Panc1 (cell line): ENCODE data around the gene ARPC5L.

ENCODE experiments used
- POLR2AphosphoS5 ChIP-seq: IDR thresholded peaks from 2 replicates; pipeline ENCODE4 v1.6.1; 2012; ENCODE audit warnings: mild to moderate bottlenecking, low read depth, low read length, moderate library complexity
- SIN3A ChIP-seq: IDR thresholded peaks from 2 replicates; pipeline ENCODE4 v1.6.1; 2012; ENCODE audit warnings: low read depth, mild to moderate bottlenecking, low read length, moderate library complexity, borderline replicate concordance; ENCODE audit not compliant: insufficient read depth
- TF ChIP-seq, protein P1 (sequence below): fragments of 450-650 bp; IDR thresholded peaks from 2 replicates; pipeline ENCODE4 v1.5.1; 2017; ENCODE audit warnings: mild to moderate bottlenecking
- TF ChIP-seq, protein P2 (sequence below), 2 experiments: IDR thresholded peaks; 2 replicates each; pipeline ENCODE4 v1.6.1; 2011 to 2012; ENCODE audit warnings: low read depth in 2 of 2, control low read depth in 1 of 2, low read length in 1 of 2, mild to moderate bottlenecking in 1 of 2, moderate library complexity in 1 of 2; ENCODE audit not compliant: insufficient read depth in 1 of 2

DNA sequence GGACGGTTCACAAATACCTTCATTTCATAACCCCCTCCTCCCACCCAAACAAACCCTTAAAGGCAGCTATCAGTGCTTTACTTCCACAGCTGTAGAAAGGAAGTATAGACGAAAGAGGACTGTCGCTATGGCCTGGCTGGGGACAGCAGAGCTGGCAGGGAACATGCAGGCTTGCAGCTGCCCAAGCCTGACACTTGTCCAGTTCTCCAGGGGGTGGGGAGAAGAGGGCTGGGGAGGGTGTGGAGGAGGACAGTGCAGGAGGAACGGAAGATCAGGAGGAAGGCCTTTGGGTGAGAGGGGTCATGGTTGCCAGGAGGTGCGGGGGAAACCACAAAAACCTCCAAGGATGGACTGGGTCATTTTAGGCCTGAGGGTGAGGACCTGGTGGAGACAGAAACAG is 25.9 kb downstream of the ARPC5L start:
- TF ChIP-seq, protein P1, sequence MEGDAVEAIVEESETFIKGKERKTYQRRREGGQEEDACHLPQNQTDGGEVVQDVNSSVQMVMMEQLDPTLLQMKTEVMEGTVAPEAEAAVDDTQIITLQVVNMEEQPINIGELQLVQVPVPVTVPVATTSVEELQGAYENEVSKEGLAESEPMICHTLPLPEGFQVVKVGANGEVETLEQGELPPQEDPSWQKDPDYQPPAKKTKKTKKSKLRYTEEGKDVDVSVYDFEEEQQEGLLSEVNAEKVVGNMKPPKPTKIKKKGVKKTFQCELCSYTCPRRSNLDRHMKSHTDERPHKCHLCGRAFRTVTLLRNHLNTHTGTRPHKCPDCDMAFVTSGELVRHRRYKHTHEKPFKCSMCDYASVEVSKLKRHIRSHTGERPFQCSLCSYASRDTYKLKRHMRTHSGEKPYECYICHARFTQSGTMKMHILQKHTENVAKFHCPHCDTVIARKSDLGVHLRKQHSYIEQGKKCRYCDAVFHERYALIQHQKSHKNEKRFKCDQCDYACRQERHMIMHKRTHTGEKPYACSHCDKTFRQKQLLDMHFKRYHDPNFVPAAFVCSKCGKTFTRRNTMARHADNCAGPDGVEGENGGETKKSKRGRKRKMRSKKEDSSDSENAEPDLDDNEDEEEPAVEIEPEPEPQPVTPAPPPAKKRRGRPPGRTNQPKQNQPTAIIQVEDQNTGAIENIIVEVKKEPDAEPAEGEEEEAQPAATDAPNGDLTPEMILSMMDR: no peak
- TF ChIP-seq POLR2AphosphoS5: no peak
- TF ChIP-seq, protein P2, sequence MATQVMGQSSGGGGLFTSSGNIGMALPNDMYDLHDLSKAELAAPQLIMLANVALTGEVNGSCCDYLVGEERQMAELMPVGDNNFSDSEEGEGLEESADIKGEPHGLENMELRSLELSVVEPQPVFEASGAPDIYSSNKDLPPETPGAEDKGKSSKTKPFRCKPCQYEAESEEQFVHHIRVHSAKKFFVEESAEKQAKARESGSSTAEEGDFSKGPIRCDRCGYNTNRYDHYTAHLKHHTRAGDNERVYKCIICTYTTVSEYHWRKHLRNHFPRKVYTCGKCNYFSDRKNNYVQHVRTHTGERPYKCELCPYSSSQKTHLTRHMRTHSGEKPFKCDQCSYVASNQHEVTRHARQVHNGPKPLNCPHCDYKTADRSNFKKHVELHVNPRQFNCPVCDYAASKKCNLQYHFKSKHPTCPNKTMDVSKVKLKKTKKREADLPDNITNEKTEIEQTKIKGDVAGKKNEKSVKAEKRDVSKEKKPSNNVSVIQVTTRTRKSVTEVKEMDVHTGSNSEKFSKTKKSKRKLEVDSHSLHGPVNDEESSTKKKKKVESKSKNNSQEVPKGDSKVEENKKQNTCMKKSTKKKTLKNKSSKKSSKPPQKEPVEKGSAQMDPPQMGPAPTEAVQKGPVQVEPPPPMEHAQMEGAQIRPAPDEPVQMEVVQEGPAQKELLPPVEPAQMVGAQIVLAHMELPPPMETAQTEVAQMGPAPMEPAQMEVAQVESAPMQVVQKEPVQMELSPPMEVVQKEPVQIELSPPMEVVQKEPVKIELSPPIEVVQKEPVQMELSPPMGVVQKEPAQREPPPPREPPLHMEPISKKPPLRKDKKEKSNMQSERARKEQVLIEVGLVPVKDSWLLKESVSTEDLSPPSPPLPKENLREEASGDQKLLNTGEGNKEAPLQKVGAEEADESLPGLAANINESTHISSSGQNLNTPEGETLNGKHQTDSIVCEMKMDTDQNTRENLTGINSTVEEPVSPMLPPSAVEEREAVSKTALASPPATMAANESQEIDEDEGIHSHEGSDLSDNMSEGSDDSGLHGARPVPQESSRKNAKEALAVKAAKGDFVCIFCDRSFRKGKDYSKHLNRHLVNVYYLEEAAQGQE (IDR thresholded peaks at IDR 0.05; ENCODE audit: insufficient read depth in 1 of 2, low read depth in 2 of 2, low read length in 1 of 2): no peak
- no peak for TF ChIP-seq SIN3A
